ENCODE results near the gene CNTN1. TPM values are rescaled to one million over a fixed set of nuclear protein-coding genes. Genes with fewer than 3 reads are reported as not detected.

CNTN1 gene
- total RNA-seq, 6 experiments from 2014 or later, result 0.09 to 0.66 (median 0.26) TPM

DNA sequence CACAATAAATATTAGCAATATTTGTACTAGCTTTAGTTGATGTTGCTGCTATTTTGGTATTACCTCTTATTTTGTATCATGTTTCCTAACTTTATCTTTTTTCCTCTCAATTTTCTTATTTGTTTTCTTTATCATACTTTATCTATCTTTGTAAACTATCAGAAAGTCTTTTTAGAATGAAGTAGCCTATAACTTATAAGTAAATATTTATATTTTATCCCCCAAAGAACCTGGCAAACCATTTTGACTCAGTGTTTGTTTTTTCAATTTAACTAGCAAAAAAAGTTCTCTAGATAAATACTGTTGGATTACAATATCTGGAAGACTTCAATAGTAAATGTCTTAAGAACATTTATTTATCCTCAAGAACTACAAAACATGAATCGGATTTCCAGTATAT is 360.2 kb downstream of the CNTN1 start:
- no peak for DNase-seq
- Histone ChIP-seq H3K4me3 (no peak overlapping the region), H3K9me3 (no peaks in the 10 kb centered on the region), H3K27ac (no peak overlapping the region), H3K4me1 (no peaks in the 10 kb centered on the region), H3K36me3 (no peaks in the 10 kb centered on the region), H3K27me3 (no peaks in the 10 kb centered on the region)
- WGBS (ENCODE audit: insufficient coverage, low coverage, low lambda C conversion rate, missing lambda C conversion rate), result 33% methylated on average over 1 of the region's 1 CpG
- intact Hi-C loops (cut with DNase I), result no loop called here
- ATAC-seq, result no peak
- no peak for TF ChIP-seq POLR2A (IDR thresholded peaks at IDR 0.05)
- TF ChIP-seq, protein P1, sequence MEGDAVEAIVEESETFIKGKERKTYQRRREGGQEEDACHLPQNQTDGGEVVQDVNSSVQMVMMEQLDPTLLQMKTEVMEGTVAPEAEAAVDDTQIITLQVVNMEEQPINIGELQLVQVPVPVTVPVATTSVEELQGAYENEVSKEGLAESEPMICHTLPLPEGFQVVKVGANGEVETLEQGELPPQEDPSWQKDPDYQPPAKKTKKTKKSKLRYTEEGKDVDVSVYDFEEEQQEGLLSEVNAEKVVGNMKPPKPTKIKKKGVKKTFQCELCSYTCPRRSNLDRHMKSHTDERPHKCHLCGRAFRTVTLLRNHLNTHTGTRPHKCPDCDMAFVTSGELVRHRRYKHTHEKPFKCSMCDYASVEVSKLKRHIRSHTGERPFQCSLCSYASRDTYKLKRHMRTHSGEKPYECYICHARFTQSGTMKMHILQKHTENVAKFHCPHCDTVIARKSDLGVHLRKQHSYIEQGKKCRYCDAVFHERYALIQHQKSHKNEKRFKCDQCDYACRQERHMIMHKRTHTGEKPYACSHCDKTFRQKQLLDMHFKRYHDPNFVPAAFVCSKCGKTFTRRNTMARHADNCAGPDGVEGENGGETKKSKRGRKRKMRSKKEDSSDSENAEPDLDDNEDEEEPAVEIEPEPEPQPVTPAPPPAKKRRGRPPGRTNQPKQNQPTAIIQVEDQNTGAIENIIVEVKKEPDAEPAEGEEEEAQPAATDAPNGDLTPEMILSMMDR (IDR thresholded peaks at IDR 0.05), result no peak

DNA sequence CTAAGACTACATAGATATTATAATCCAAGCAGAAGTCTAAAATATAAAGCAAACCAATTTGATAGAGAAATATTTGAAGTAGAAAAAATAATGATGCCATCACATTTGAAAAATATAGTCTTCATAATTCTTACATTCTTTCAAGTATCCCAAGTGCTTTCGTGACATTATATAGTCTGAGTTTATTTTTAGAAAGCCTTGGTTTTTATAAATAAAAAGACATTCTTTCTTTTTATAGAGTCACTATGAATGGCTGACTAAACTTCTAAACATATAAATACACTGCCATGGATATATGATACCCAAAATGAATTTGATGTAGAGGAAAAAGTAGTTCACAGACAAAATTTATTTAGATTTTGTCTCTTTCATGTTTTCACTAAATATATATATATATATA is 360.8 kb downstream of the CNTN1 start:
- no peak for DNase-seq
- intact Hi-C loops (cut with DNase I), result no loop called here
- ATAC-seq, result no peak

DNA sequence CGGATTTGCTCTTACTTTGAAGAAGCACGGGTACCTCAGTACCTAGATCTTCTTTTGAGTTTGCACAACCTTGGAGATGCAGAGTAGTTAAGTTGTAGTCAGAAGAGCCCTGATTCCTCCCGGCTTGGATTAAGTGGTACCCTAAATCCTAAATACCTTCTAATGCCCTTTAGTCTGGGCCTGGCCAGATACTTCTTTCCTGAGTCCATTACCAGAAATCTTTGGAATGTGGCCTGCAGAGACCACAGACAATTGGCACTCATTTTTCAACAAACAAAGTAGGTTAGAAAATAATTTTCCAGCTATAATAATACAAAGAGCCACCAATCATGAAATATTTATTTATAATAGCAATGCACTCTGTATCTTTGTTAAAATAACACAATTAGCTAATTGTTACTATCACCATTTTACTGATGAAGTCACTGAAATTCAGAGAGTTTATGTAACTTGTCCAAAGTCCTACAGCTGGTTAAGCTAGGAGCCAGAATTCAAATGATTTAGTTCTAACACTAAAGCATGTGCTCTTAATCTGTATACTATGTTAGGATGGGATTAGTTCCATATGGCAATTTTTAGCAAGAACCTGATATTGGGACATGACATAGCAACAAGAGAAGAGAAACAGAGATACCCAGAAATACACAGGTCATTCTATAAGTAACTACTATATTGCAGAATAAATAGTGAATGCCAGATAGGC is 363.8 kb downstream of the CNTN1 start:
- DNase-seq (no peak), ATAC-seq (peak in 1 of 4 donors; percentile 52)
- H3K4me1 ChIP-seq, result peaks cover 0 to 5% (median 0%) of the 10 kb centered on the region in 4 donors
- no peaks in the 10 kb centered on the region for H3K36me3 ChIP-seq
- intact Hi-C loops (cut with DNase I), result no loop called here
- no peak overlapping the region for H3K4me3 ChIP-seq
- no peaks in the 10 kb centered on the region for H3K27me3 ChIP-seq
- WGBS (ENCODE audit: insufficient coverage, low coverage, low lambda C conversion rate, missing lambda C conversion rate), result 43% methylated on average over 3 of the region's 3 CpGs
- no peak for TF ChIP-seq POLR2A (IDR thresholded peaks at IDR 0.05)
- TF ChIP-seq, protein P1 (IDR thresholded peaks at IDR 0.05), result no peak
- no peaks in the 10 kb centered on the region for H3K9me3 ChIP-seq
- H3K27ac ChIP-seq, result no peak overlapping the region

More for the DNA sequence above, 360.8 kb downstream of the CNTN1 start:
- H3K36me3 ChIP-seq, result no peaks in the 10 kb centered on the region
- H3K4me1 ChIP-seq, result no peaks in the 10 kb centered on the region
- no peaks in the 10 kb centered on the region for H3K27me3 ChIP-seq
- no peak overlapping the region for H3K4me3 ChIP-seq
- no peaks in the 10 kb centered on the region for H3K9me3 ChIP-seq
- TF ChIP-seq POLR2A (IDR thresholded peaks at IDR 0.05), result no peak
- TF ChIP-seq, protein P1 (IDR thresholded peaks at IDR 0.05), result no peak
- H3K27ac ChIP-seq, result no peak overlapping the region
- WGBS (ENCODE audit: insufficient coverage, low coverage, low lambda C conversion rate, missing lambda C conversion rate), result 62% methylated on average over 1 of the region's 1 CpG

DNA sequence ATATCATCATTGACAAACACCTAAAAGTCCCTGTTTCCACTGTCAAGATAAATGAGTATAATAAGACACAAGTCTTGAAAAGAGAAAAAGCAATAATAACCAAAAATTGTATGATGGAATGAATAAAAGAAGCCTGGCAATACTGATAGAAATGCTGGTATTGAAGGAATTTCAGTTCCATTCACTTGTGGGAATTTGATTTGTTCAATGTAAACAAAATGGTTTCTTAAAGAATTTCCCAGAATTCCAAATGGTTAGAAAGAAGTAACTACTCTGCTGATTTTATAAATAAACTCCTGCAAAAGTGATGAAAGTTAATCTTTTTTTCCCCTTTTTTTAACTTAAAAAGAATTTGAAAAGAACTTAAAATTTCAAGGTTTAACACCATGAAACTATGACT is 366.0 kb downstream of the CNTN1 start:
- no peak for ATAC-seq
- Histone ChIP-seq H3K9me3 (no peaks in the 10 kb centered on the region), H3K36me3 (no peaks in the 10 kb centered on the region), H3K4me1 (peaks cover 0 to 12% (median 0%) of the 10 kb centered on the region in 4 donors), H3K4me3 (no peak overlapping the region), H3K27me3 (no peaks in the 10 kb centered on the region), H3K27ac (no peak overlapping the region)
- TF ChIP-seq, protein P1 (IDR thresholded peaks at IDR 0.05), result no peak
- TF ChIP-seq POLR2A (IDR thresholded peaks at IDR 0.05), result no peak
- DNase-seq, result no peak
- intact Hi-C loops (cut with DNase I), result no loop called here
